G401 (cell line): Measurements from ENCODE around the gene F10. TPM values are rescaled to one million over a fixed set of nuclear protein-coding genes. Genes with fewer than 3 reads are reported as not detected.
"Not testable (repeated sequence)": the region's sequence is repeated elsewhere in the genome, so short reads cannot be mapped to it uniquely, and the experiment has no call there.

ENCODE experiments used
- DNase-seq: peaks from one replicate; pipeline ENCODE4 v3.0.0-alpha.2; 2015; ENCODE audit warnings: low spot score
- in situ Hi-C: cut with HindIII; loops from 2 replicates; pipeline ENCODE4 v1.10.0; 2016; ENCODE audit warnings: low sequenced_read_pairs, mixed read lengths
- total RNA-seq: library from RNA; depleted of rRNA; stranded (reverse); fragments of >200 nt; shearing (Covaris generic); gene quantifications from 2 replicates; pipeline ENCODE4 v1.2.3, GENCODE V29; 2014

Gene F10
- total RNA-seq, 1 experiment from 2014 or later = not detected

DNA sequence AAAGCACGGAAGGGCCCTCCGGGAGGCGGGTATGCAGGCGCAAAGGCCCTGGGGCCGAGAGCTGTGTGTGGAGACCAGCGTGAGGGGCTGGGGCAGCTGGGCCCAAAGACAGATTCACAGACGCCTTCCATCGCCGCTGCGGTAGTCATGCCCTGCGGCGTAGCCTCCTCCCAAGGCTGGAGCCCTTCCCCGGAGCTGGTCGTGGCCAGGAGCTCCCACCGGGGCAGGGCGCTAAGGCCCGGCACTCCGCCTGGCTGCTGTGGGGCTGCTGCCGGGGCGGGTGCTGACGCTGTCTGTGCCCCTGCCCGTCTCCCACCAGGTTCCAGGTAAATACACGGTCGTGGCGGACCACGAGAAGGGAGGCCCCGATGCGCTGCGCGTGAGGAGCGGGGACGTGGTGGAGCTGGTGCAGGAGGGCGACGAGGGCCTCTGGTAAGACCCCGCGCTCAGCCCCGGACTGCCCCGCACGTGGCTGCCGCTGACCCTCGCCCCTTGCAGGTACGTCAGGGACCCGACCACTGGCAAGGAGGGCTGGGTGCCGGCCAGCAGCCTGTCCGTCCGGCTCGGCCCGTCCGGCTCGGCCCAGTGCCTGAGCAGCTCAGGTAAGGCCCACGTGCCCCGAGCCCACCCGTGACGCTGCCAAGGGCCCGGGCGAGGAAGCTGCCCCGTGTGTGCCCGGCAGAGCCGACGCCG, 26.4 kb upstream of the F10 start:
- in situ Hi-C loops = no loop called here
- no peak for DNase-seq

DNA sequence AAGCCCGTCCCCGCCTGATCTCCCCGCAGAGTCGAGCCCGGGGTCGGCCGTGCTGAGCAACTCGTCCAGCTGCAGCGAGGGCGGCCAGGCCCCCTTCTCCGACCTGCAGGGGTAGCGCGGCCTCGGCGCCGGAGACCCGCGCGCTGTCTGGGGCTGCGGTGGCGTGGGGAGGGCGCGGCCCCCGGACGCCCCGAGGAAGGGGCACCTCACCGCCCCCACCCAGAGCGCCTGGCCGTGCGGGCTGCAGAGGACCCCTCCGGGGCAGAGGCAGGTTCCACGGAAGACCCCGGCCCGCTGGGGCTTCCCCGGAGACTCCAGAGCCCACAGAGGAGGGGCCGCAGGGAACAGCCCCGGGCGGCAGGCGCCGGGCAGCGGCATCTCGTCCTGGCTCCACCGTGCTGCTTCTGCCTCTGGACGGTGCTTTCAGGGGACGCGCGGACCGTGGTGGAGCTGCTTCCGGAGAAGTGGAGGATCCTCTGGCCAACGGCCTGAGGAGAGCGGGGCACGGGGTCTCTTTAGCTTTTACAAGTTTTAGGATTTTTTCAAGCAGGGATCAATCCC, 25.8 kb upstream of the F10 start:
- in situ Hi-C loops = no loop called here

DNA sequence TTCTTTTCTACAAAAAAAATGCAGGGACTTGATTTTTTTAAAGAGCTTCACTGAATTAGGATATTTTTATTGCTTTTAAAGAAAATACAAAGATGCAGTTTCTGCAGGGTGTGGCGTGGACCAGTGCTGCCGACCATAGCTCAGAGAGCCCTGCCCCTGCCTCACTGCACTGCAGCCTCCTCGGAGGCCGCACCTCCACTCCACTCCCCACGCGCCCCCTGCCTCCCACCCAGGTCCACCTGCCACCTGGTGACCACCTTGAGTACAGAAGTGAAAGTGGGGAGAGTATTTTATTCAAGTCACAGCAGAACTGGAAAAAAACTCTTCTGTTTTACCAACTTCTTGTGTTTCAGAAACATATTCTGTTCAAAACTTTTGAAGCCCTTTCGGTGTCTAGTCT, 24.9 kb upstream of the F10 start:
- in situ Hi-C loops = no loop called here
- DNase-seq = no peak

More for the DNA sequence above, 25.8 kb upstream of the F10 start:
- no peak for DNase-seq

DNA sequence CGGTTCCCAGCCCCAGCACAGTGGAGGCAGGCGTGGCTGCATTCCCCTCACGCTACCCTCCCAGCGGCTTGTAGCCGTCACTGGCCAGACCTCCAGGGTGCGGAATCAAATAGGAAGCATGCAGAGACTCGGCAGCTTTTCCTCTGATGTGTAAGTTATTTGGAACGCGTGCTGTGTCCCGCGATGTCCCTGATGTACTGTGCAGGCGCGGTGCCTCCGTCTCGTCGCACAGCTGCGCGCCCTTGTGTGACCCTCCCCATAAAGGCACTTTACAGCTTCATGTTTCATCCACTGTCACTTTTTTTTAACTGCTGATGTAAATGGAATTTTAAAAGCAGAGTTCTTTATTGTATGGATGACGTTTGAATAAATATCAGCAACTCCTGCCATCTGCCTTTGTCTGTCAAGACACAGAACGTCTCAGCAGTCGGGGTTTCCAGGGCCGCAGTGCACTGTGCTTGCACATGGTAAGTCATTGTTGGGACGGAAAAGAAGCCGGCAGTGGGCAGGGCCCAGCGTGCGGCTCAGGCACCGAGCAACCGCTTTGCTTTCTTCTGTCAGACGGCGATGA, 24.4 kb upstream of the F10 start:
- DNase-seq = no peak
- in situ Hi-C loops = no loop called here

DNA sequence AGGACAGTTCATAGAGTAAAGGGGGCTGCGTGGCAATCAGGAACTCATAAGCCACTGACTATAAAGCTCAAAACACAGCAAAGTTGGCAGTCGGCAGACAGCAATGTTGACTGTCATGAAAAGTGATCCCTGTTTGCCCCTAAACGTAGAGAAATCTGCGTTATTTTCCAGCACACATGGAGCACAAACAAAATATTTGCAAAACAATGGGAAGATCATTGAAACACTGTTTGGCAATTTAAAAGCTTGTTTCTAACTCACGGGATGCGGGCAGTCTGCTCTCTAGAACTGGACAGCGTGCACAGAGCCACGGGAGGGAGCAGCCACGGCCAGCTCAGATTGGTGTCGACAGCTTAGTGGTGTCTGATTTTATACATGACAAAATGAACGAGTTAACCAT, 23.5 kb upstream of the F10 start:
- in situ Hi-C loops = no loop called here
- DNase-seq = no peak

DNA sequence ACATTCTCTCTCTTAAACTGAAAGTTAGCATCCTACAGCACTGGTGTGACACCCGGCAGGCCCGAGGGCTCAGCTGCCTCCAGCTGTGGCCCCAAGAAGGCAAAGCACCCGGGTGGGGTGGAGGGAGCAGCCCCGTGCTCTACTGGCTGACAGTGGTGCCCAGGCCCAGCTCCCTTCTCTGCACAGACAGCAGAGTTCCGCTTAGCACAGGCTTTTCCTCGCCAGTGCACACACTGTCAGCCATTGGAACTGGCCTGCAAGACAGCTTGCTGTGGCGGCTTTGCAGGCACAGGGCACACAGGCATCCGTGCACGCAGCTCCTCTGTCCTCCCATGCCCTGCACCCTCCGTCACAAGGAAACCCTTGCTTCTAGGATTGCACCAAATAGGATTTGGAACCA, 20.3 kb upstream of the F10 start:
- in situ Hi-C loops = not testable (repeated sequence)

DNA sequence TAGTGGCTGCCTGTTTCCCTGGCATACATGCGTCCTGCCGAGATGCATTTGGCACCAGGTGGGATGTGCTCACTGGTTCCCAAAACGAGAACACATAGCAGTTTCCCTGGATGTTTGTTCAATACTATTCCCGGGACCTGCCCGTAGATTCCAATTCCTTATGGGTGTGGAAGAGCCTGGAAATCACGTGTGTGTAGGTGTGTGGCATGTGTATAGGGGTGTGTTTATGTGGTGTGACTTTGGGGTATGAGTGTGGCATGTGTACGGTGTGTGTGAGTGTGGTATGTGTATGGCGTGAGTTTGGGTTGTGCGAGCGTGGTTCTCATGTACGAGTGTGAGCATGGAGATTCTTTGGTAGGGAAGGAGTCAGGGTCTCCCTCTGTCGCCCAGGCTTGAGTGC, 19.9 kb upstream of the F10 start:
- in situ Hi-C loops = no loop called here
- no peak for DNase-seq

More for the DNA sequence above, 20.3 kb upstream of the F10 start:
- peak; percentile 69 for DNase-seq

DNA sequence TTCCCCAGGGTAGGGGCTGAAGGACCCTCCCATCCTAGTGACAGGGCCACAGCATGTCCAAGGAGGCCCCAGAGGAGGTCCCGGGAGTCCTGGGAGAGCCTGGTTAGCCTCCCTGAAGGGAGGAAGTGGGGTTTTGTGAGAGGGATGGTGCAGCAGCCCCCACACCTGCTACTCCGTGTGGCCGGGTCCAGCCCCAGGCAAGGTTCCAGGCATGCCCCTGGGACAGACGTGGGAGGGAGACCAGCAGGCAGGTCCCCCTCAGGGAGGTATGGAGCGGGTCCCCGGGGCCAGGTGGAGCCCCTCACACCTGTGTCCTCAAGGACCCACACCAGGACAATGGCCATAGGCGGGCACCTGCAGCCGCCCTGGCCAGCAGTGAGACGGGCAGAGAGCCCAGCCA, 19.0 kb upstream of the F10 start:
- in situ Hi-C loops = no loop called here

DNA sequence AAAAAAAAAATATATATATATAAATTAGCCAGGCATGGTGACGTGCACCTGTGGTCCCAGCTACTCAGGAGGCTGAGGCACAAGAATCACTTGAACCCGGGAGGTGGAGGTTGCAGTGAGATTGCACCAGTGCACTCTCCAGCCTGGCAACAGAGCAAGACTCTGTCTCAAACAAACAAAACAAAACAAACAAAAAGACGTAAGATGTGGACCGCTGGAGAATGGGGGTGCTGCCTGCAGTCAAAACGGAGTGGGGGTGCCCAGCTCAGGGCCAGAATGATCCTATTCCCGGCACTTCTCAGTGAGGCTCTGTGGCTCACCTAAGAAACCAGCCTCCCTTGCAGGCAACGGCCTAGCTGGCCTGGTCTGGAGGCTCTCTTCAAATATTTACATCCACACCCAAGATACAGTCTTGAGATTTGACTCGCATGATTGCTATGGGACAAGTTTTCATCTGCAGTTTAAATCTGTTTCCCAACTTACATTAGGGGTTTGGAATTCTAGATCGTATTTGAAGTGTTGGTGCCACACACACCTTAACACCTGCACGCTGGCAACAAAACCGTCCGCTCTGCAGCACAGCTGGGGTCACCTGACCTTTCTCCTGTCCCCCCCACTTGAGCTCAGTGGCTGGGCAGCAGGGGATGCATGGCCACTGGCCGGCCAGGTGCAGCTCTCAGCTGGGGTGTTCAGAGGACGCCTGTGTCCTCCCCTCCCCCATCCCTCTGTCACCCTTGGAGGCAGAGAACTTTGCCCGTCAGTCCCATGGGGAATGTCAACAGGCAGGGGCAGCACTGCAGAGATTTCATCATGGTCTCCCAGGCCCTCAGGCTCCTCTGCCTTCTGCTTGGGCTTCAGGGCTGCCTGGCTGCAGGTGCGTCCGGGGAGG, 17.3 kb upstream of the F10 start, which contains the start of gene F7:
F7 (plus strand) TSS at position 760 of the 889 bp plus-strand sequence; CDS start at position 811, 51 bp downstream.
- in situ Hi-C loops = no loop called here
- no peak for DNase-seq

More for the DNA sequence above, 19.0 kb upstream of the F10 start:
- DNase-seq = no peak

DNA sequence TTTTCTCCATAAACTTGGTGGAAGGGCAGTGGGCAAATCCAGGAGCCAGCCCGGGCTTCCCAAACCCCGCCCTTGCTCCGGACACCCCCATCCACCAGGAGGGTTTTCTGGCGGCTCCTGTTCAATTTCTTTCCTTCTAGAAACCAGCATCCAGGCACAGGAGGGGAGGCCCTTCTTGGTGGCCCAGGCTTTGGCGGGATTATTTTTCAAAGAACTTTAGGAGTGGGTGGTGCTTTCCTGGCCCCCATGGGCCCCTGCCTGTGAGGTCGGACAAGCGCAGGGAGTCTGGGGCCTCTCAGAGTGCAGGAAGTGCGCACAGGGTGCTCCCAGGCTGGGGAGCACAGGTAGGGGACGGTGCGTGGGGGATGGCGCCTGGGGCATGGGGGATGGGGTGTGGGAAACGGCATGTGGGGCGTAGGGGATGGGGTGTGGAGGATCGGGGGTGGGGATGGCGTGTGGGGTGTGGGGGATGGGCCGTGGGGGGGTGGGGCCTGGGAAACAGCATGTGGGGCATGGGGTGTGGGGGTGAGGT, 16.6 kb upstream of the F10 start:
- in situ Hi-C loops = no loop called here
- DNase-seq = no peak

DNA sequence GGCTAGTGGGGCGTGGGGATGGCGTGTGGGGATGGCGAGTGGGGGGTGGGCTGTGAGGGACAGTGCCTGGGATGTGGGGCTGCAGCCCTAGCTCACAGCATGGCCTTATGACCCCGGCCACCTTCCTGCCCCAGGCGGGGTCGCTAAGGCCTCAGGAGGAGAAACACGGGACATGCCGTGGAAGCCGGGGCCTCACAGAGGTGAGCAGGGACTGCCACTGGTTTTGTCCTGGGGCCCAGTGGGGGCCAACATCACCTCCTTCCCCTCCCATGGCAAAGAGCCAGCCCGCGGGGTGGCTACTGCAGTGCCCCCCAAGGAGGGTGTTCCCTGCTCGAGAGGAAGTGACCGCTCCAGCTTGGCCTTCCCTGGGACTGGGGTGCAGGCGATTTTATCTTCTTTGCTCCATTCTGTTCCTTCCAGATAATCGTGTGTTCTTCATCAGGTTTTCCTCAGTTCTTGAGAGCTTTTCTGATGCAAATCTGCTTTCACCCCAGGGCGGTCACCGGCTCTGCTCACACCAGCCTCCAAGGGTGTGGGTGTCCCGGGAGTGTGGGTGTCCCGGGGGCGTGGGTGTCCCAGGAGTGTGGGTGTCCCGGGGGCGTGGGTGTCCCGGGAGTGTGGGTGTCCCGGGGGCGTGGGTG, 15.8 kb upstream of the F10 start:
- no peak for DNase-seq
- in situ Hi-C loops = no loop called here

DNA sequence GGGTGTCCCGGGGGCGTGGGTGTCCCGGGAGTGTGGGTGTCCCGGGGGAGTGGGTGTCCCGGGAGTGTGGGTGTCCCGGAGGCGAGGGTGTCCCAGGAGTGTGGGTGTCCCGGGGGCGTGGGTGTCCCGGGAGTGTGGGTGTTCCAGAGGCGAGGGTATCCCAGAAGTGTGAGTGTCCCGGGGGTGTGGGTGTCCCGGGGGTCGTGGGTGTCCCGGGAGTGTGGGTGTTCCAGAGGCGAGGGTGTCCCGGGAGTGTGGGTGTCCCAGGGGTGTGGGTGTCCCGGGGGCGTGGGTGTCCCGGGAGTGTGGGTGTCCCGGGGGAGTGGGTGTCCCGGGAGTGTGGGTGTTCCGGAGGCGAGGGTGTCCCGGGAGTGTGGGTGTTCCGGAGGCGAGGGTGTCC, 14.1 kb upstream of the F10 start:
- in situ Hi-C loops, DNase-seq: not testable (repeated sequence)

DNA sequence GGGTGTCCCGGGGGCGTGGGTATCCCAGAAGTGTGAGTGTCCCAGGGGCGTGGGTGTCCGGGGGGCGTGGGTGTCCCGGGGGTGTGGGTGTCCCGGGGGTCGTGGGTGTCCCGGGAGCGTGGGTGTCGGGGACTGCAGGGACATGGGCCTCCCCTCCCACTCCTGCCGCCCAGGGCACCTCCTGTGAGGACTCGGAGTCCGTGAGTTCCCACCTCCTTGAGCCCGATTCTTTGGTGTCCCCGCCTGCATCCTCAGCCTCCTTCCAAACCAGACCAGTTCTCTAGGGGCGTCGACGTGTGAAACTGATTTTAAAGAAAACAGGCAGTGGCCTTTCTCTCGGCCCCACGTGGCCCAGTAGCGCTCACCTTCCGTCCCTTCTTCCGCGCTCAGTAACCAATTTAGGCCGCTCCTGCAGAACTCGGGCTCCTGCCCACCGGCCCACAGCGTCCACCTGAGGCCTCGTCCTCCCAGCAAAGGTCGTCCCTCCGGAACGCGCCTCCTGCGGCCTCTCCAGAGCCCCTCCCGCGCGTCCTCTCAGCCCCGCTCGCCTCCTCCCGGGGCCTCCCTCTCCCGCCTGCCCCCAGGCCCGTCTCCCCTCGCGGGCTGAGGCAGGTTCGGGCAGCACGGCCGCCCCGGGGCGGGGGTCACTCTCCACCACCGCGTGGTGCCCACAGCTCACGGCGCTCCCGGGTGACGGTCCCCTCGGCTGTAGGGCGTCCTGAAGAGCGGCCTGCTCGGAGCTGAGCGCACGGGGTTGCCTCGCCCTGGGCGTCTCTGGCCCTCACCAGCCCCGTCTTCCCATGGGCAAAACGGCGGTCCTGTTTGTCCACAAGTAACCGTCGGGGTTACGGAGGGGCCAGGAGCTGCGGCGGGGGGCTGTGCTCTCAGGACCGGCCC, 13.2 kb upstream of the F10 start:
- in situ Hi-C loops = no loop called here
- no peak for DNase-seq

DNA sequence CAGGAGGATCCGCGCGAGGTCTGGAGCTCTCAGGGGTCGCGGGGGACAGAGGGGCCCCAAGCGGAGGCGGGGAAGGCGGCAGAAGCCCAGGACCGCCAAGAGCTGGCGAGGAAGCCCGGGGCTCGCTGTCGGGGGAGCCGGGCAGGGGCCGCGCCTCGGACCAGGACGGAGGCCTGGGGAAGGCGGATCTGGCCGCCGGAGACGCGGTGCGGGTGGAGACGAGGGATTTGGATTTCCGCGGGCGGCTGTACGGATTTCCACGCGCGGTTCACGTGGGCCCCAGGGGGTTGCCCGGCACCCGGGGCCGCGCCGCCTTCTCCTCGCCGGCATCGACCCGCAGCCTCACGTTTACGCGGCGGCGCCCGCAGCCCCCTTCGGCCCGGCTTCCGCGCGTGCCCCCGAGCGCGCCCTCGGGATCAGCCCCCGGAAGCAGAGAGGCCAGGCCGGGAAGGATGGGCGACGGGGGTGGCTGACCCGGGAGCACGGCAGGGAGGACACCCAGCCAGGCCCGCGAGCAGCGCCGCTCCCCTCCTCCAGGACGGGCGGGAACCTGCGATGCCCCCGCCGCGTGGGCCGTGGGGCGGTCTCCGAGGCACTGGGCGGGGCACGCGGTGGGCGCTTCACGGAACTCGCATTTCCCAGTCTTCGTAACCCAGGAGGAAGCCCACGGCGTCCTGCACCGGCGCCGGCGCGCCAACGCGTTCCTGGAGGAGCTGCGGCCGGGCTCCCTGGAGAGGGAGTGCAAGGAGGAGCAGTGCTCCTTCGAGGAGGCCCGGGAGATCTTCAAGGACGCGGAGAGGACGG, 12.3 kb upstream of the F10 start:
- DNase-seq = no peak
- in situ Hi-C loops = no loop called here

DNA sequence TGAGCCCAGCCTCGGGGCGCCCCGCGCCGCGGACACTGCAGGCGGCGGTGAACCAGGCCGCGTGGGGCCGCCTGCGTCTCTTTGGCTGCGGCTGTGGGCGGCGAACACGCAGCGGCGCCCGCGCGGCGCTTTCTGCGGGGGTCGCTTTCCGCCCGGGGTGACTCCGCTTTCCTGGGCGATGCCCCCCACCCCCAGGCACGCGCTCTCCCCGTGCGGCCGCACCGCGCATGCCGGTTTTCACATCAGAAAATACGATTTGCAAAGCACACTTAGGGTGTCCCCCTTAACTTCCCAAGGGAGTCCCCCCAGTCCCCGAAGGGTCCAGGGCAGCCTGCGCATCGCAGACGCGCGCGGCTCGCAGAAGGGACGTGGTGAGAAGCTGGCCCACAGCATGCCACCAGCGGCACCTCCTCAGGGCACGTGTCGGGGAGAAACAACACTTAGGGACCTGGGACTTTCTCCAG, 11.7 kb upstream of the F10 start:
- in situ Hi-C loops = no loop called here
- no peak for DNase-seq

DNA sequence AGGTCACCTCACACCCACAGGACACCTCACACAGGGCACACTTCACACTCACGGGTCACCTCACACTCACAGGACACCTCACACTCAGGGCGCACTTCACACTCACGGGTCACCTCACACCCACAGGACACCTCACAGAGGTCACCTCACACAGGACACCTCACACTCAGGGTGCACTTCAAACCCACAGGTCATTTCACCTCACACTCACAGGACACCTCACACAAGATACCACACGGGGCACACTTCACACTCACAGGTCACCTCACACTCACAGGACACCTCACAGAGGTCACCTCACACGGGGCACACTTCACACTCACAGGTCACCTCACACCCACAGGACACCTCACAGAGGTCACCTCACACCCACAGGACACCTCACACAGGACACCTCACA, 10.8 kb upstream of the F10 start:
- DNase-seq, in situ Hi-C loops: not testable (repeated sequence)

DNA sequence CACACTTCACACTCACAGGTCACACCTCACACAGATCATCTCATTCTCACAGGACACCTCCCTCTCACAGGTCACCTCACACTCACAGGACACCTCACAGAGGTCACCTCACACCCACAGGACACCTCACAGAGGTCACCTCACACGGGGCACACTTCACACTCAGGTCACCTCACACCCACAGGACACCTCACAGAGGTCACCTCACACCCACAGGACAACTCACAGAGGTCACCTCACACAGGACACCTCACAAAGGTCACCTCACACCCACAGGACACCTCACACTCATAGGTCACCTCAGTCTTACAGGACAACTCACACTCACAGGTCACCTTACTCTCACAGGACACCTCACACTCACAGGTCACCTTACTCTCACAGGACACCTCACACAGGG, 10.1 kb upstream of the F10 start:
- in situ Hi-C loops, DNase-seq: not testable (repeated sequence)
